Lower lobe of right lung (tissue), 2 donors: Measurements from ENCODE around the gene CHMP1B. TPM values are rescaled to one million over a fixed set of nuclear protein-coding genes. Genes with fewer than 3 reads are reported as not detected.

Source experiments
- ATAC-seq, 2 donors: fragments of 200-7000 bp; cut with Tn5 transposase; one replicate each; pipeline ENCODE4 v1.9.1; 2020 to 2022; ENCODE audit warnings: mild to moderate bottlenecking in 2 of 2, moderate library complexity in 2 of 2
- DNase-seq: peaks from one replicate; pipeline ENCODE4 v3.0.0-alpha.2; 2020
- H3K27ac ChIP-seq: fragments of 200-600 bp; one replicate; pipeline ENCODE4 v1.8.0; 2022
- H3K27me3 ChIP-seq: fragments of 200-600 bp; one replicate; pipeline ENCODE4 v1.8.0; 2022; ENCODE audit warnings: low read depth
- H3K36me3 ChIP-seq: fragments of 200-600 bp; one replicate; pipeline ENCODE4 v1.8.0; 2022; ENCODE audit warnings: mild to moderate bottlenecking
- H3K4me1 ChIP-seq: fragments of 200-600 bp; one replicate; pipeline ENCODE4 v1.8.0; 2022
- H3K4me3 ChIP-seq: fragments of 200-600 bp; one replicate; pipeline ENCODE4 v1.8.0; 2022; ENCODE audit warnings: mild to moderate bottlenecking
- H3K9me3 ChIP-seq: fragments of 200-600 bp; one replicate; pipeline ENCODE4 v1.8.0; 2022
- intact Hi-C: fragments of 100-400 bp; cut with DNase I; formaldehyde crosslinking; loops from one replicate; pipeline ENCODE4 v1.11.0; 2022
- total RNA-seq: library from RNA; stranded (reverse); fragmentation: NEBNext Ultra II Directional; extraction: Animal tissue kit (Norgen Biotek cat#: 25700); gene quantifications from one replicate; pipeline ENCODE4 v1.2.1, GENCODE V29; 2021
- TF ChIP-seq, protein P1 (sequence below): fragments of 200-600 bp; IDR thresholded peaks from one replicate; pipeline ENCODE4 v1.8.0; 2022; ENCODE audit warnings: antibody characterized with exemption, mild to moderate bottlenecking
- donor health status: DM: no; HTN: yes; CAD: no; lungs with severe emphysema.

CHMP1B gene
- total RNA-seq, 1 donor from 2014 or later, result 39.4 TPM

DNA sequence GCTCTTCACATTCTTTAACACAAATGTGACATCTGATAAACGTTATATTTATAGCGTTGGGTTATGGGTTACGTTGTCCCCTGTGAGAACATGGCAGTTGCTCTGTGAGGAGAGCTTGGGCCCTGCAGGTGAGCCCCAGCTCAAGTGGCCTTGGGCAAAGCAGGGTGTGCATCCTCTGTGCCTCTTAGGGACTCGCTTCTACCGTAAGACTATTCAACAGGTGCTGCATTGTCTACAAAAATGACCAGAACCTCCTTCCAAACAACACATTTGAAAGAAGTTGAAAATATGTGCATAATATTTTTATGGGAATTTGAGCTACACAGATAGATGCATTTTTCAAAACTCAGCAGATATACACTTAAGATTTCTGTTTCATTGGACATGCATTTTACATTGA, 16.4 kb upstream of the CHMP1B start:
- no peak for DNase-seq
- peak in 1 of 2 donors; percentile 47 for ATAC-seq
- no peak overlapping the region for H3K27ac ChIP-seq
- H3K36me3 ChIP-seq, result no peaks in the 10 kb centered on the region
- H3K27me3 ChIP-seq, result no peaks in the 10 kb centered on the region
- intact Hi-C loops, result no loop called here
- no peaks in the 10 kb centered on the region for H3K9me3 ChIP-seq
- H3K4me1 ChIP-seq, result no peaks in the 10 kb centered on the region
- no peak overlapping the region for H3K4me3 ChIP-seq
- TF ChIP-seq, protein P1, sequence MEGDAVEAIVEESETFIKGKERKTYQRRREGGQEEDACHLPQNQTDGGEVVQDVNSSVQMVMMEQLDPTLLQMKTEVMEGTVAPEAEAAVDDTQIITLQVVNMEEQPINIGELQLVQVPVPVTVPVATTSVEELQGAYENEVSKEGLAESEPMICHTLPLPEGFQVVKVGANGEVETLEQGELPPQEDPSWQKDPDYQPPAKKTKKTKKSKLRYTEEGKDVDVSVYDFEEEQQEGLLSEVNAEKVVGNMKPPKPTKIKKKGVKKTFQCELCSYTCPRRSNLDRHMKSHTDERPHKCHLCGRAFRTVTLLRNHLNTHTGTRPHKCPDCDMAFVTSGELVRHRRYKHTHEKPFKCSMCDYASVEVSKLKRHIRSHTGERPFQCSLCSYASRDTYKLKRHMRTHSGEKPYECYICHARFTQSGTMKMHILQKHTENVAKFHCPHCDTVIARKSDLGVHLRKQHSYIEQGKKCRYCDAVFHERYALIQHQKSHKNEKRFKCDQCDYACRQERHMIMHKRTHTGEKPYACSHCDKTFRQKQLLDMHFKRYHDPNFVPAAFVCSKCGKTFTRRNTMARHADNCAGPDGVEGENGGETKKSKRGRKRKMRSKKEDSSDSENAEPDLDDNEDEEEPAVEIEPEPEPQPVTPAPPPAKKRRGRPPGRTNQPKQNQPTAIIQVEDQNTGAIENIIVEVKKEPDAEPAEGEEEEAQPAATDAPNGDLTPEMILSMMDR, result no peak

DNA sequence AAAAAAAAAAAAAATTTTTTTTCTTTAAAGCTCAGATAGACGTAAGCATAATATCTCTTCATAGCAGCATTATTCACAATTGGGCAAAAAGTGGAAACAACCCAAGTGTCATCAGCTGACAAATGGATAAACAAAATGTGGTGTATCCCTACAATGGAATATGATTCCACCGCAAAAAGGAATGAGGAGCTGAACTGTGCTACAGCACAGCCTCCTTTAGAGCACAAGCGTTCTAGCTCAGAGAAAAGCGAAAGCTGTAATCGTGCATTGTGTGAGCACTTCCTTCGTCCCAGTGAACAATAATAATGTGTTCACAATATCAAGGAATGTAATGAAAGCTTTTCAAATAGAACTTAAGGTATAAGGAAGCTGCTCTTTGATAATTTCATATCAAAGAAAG, 11.7 kb upstream of the CHMP1B start:
- no peak overlapping the region for H3K4me3 ChIP-seq
- H3K36me3 ChIP-seq, result no peaks in the 10 kb centered on the region
- intact Hi-C loops, result no loop called here
- no peak for DNase-seq
- no peak for ATAC-seq
- no peaks in the 10 kb centered on the region for H3K4me1 ChIP-seq
- TF ChIP-seq, protein P1, result no peak
- no peak overlapping the region for H3K27ac ChIP-seq
- H3K9me3 ChIP-seq, result no peaks in the 10 kb centered on the region
- H3K27me3 ChIP-seq, result no peaks in the 10 kb centered on the region

DNA sequence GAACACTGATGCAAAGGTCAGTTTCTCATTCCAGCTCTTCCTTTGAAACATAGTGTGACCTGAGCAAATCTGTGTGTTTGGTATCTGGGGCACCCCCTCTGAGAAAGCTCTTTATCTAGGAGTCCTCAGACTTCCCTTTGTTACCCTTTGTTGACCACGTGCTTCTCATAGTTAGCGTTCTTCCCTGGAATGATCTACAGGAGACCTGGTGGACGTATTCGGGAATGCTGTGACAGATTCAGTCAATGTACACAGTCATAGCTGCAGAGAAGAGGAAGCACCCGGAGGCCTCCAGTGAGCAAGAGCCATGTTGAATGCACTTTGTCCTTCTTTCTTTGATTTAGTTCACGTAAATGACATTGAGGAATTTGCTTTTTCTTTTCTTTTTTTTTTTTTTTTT, 10.7 kb upstream of the CHMP1B start:
- ATAC-seq, result no peak
- intact Hi-C loops, result no loop called here

DNA sequence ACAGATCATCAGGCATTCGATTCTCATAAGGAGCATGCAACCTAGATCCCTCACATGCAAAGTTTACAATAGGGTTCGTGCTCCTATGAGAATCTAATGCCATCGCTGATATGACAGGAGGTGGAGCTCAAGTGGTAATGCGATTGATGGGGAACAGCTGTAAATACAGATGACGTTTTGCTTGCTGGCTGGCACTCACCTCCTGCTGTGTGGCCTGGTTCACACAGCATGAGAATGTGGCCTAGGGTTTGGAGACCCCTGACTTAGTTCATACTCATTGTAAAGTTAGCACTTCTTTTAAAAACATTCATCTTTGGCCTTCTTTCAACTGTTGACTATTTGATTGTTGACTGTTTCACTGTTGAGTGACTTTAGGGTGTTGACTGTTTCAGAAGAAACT, 8.7 kb upstream of the CHMP1B start:
- ATAC-seq (no peak), DNase-seq (no peak)
- H3K9me3 ChIP-seq, result no peaks in the 10 kb centered on the region
- intact Hi-C loops, result no loop called here
- H3K4me3 ChIP-seq, result no peak overlapping the region
- TF ChIP-seq, protein P1, result no peak
- no peaks in the 10 kb centered on the region for H3K27me3 ChIP-seq
- H3K27ac ChIP-seq, result no peak overlapping the region
- no peaks in the 10 kb centered on the region for H3K36me3 ChIP-seq
- H3K4me1 ChIP-seq, result no peaks in the 10 kb centered on the region

More for the DNA sequence above, 10.7 kb upstream of the CHMP1B start:
- TF ChIP-seq, protein P1, result no peak
- H3K27ac ChIP-seq, result no peak overlapping the region
- DNase-seq, result no peak
- no peaks in the 10 kb centered on the region for H3K9me3 ChIP-seq
- H3K4me3 ChIP-seq, result no peak overlapping the region
- no peaks in the 10 kb centered on the region for H3K4me1 ChIP-seq
- no peaks in the 10 kb centered on the region for H3K27me3 ChIP-seq
- no peaks in the 10 kb centered on the region for H3K36me3 ChIP-seq

DNA sequence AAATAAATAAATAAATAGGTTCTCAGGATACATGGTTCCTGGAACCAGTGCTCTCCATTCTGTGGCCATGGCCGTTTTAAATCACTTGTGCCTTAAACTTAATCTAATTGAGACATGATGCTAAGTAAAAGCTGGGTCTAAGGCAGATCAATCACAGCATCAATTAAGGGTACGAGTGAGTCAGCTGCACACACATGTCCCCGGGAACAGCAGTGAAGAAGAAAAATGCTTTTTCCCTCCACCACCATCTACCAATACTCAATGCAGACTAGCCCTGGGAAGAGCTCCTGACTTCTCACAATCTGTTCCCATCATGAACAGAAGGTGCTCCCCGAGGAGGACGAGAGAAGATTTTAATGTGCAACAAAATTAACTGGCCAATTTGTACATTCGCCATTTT, 6.8 kb upstream of the CHMP1B start:
- DNase-seq, result no peak
- intact Hi-C loops, result no loop called here
- H3K4me3 ChIP-seq, result no peak overlapping the region
- no peak overlapping the region for H3K27ac ChIP-seq
- no peaks in the 10 kb centered on the region for H3K4me1 ChIP-seq
- no peaks in the 10 kb centered on the region for H3K9me3 ChIP-seq
- no peaks in the 10 kb centered on the region for H3K27me3 ChIP-seq
- TF ChIP-seq, protein P1, result no peak
- no peaks in the 10 kb centered on the region for H3K36me3 ChIP-seq
- no peak for ATAC-seq

DNA sequence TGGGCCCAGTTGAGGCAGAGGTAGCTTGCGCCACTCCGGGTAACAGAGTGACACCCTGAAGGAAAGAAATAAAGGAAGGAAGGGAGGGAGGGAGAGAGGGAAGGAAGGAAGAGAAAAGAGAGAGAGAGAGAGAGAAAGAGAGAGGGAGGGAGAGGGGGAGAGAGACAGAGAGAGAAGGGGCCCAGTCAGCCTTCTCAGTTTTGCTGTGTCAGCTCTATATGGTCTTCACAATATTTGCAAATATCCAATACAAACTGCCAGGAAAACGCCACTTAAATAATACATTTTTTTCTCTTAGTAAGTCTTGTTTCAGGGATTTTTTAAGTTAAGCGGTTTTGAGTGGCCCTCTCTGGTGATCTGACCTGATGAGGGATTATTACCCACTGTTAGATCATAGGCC, 5.6 kb upstream of the CHMP1B start:
- peaks cover 6% of the 10 kb centered on the region for H3K4me1 ChIP-seq
- no peak overlapping the region for H3K27ac ChIP-seq
- TF ChIP-seq, protein P1, result no peak
- H3K9me3 ChIP-seq, result no peaks in the 10 kb centered on the region
- H3K36me3 ChIP-seq, result no peaks in the 10 kb centered on the region
- H3K27me3 ChIP-seq, result no peaks in the 10 kb centered on the region
- H3K4me3 ChIP-seq, result no peak overlapping the region
- intact Hi-C loops, result no loop called here
- ATAC-seq, result no peak
- DNase-seq, result no peak
